ENCODE measurements around the gene FOXE3. TPM values are rescaled to one million over a fixed set of nuclear protein-coding genes. Genes with fewer than 3 reads are reported as not detected.

Gene FOXE3
- total RNA-seq, 1 experiment from 2014 or later, result 0.20 TPM

GRCh38 chr1:47382399-47382983 lies 33.6 kb upstream of the FOXE3 start:
- no peak overlapping the region for H3K9ac ChIP-seq (ENCODE audit: low read length)
- intact Hi-C loops (cut with micrococcal nuclease), result no loop called here
- H3K9me3 ChIP-seq (ENCODE audit: control insufficient read depth in 1 of 2, insufficient read depth in 1 of 2, low read depth in 1 of 2, low read length in 2 of 2), result no peaks in the 10 kb centered on the region
- H3K79me2 ChIP-seq (ENCODE audit: insufficient read depth, low read length), result no peaks in the 10 kb centered on the region
- no peaks in the 10 kb centered on the region for H3K9me2 ChIP-seq (ENCODE audit: insufficient read depth)
- no peak overlapping the region for H3K27ac ChIP-seq (ENCODE audit: low read depth, low read length)
- POLR2A ChIA-PET, result interaction anchor here (0.6 kb wide), 1 partner anchor 1743 kb away, joined by 3 read pairs; no protein-coding TSS in a partner anchor
- no peak for ATAC-seq
- H3K4me2 ChIP-seq (ENCODE audit: low read length), result no peak overlapping the region
- CTCF ChIA-PET, result interaction anchor here (1.1 kb wide), 2 partner anchors 120 to 204 kb away, joined by 3 read pairs; no protein-coding TSS in a partner anchor
- no peaks in the 10 kb centered on the region for H3K4me1 ChIP-seq (ENCODE audit: control insufficient read depth in 1 of 2, insufficient read depth in 2 of 2, low read length in 2 of 2)
- H3K27me3 ChIP-seq (ENCODE audit: insufficient read depth, low read length), result no peaks in the 10 kb centered on the region
- H3K4me3 ChIP-seq (replicated peaks in 1 of 2; ENCODE audit: low read depth in 1 of 2, low read length in 2 of 2), result no peak overlapping the region
- DNase-seq (ENCODE audit: low read depth, low spot score), result no peak
- H2AFZ ChIP-seq (ENCODE audit: low read depth, low read length, poor library complexity, severe bottlenecking), result no peak overlapping the region
- no peaks in the 10 kb centered on the region for H4K20me1 ChIP-seq (ENCODE audit: insufficient read depth)
- no TSS peak for BruUV-seq (replicated peaks)
- RAD21 ChIA-PET (ENCODE audit: low non-redundant PET in 1 of 2, low total read pairs in 2 of 2, uncharacterized antibody in 2 of 2, unreplicated experiment in 2 of 2), result no interaction called here
- TF ChIP-seq CEBPB (IDR thresholded peaks at IDR 0.05; ENCODE audit: low read depth), result no peak
- no peak for TF ChIP-seq CTCF (IDR thresholded peaks at IDR 0.05 in 2 of 3, conservative IDR thresholded peaks at IDR 0.05 in 1 of 3; ENCODE audit: borderline replicate concordance in 1 of 3, insufficient read depth in 1 of 3, low read depth in 2 of 3, low read length in 2 of 3)
- TF ChIP-seq TCF7L2 (IDR thresholded peaks at IDR 0.05; ENCODE audit: borderline replicate concordance, extremely low read depth, insufficient read depth, insufficient read length), result no peak
- TF ChIP-seq CBX3 (IDR thresholded peaks at IDR 0.05; ENCODE audit: low read depth), result no peak
- TF ChIP-seq ZFX (IDR thresholded peaks at IDR 0.05), result no peak
- no peak for TF ChIP-seq REST (IDR thresholded peaks at IDR 0.05; ENCODE audit: low read depth)
- H3K36me3 ChIP-seq (ENCODE audit: control insufficient read depth in 1 of 2, insufficient read depth in 2 of 2, low read length in 2 of 2), result peaks cover 0 to 5% of the 10 kb centered on the region in 2 experiments; a peak in 2 of 4 replicates

Data from HCT116 (cell line).